Measurements from ENCODE around the gene COPG1. TPM values are rescaled to one million over a fixed set of nuclear protein-coding genes. Genes with fewer than 3 reads are reported as not detected.

COPG1 gene
- total RNA-seq, 1 donor from 2014 or later, result 224 TPM

GRCh38 chr3:129295286-129295685, 45.9 kb downstream of the COPG1 start:
- TF ChIP-seq, protein P1, sequence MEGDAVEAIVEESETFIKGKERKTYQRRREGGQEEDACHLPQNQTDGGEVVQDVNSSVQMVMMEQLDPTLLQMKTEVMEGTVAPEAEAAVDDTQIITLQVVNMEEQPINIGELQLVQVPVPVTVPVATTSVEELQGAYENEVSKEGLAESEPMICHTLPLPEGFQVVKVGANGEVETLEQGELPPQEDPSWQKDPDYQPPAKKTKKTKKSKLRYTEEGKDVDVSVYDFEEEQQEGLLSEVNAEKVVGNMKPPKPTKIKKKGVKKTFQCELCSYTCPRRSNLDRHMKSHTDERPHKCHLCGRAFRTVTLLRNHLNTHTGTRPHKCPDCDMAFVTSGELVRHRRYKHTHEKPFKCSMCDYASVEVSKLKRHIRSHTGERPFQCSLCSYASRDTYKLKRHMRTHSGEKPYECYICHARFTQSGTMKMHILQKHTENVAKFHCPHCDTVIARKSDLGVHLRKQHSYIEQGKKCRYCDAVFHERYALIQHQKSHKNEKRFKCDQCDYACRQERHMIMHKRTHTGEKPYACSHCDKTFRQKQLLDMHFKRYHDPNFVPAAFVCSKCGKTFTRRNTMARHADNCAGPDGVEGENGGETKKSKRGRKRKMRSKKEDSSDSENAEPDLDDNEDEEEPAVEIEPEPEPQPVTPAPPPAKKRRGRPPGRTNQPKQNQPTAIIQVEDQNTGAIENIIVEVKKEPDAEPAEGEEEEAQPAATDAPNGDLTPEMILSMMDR (IDR thresholded peaks at IDR 0.05), result no peak
- Histone ChIP-seq H3K4me1 (no peaks in the 10 kb centered on the region), H3K36me3 (peaks cover 36 to 67% of the 10 kb centered on the region in 2 donors), H3K4me3 (no peak overlapping the region), H3K9me3 (no peaks in the 10 kb centered on the region), H3K27ac (no peak overlapping the region), H3K27me3 (no peaks in the 10 kb centered on the region)
- no peak for DNase-seq (ENCODE audit: low spot score in 2 of 2)
- intact Hi-C loops (cut with DNase I), result no loop called here

- TF ChIP-seq, protein P1 (IDR thresholded peaks at IDR 0.05), result no peak
- no peaks in the 10 kb centered on the region for H3K27me3 ChIP-seq
- peak overlapping the region; percentile 80 to 90 for H3K27ac ChIP-seq
- no peaks in the 10 kb centered on the region for H3K9me3 ChIP-seq
- no peak overlapping the region for H3K4me3 ChIP-seq
- intact Hi-C loops (cut with DNase I), result no loop called here
- H3K36me3 ChIP-seq, result peaks cover 29 to 30% of the 10 kb centered on the region in 2 donors
- no peak for DNase-seq (ENCODE audit: low spot score in 2 of 2)
- H3K4me1 ChIP-seq, result peaks cover 0 to 12% of the 10 kb centered on the region in 2 donors
Observed at GRCh38 chr3:129304146-129304961, 54.9 kb downstream of the COPG1 start.

- H3K4me3 ChIP-seq, result peak overlapping the region in 1 of 2 donors; percentile 52
- TF ChIP-seq, protein P1 (IDR thresholded peaks at IDR 0.05), result no peak
- intact Hi-C loops (cut with DNase I), result loop anchor here (1.0 kb wide), 2 partner anchors 11 to 27 kb away; partner anchors contain the start of gene HMCES
- H3K27me3 ChIP-seq, result no peaks in the 10 kb centered on the region
- peaks cover 0 to 12% of the 10 kb centered on the region in 2 donors for H3K4me1 ChIP-seq
- H3K9me3 ChIP-seq, result no peaks in the 10 kb centered on the region
- no peak for DNase-seq (ENCODE audit: low spot score in 2 of 2)
- peak overlapping the region; percentile 80 to 90 for H3K27ac ChIP-seq
- peaks cover 25 to 30% of the 10 kb centered on the region in 2 donors for H3K36me3 ChIP-seq
Observed at GRCh38 chr3:129304962-129305222, 55.5 kb downstream of the COPG1 start.

GRCh38 chr3:129305592-129306091, 56.2 kb downstream of the COPG1 start:
- Histone ChIP-seq H3K4me3 (peak overlapping the region; percentile 33 to 52), H3K4me1 (peaks cover 0 to 12% of the 10 kb centered on the region in 2 donors), H3K9me3 (no peaks in the 10 kb centered on the region), H3K36me3 (peaks cover 19 to 24% of the 10 kb centered on the region in 2 donors), H3K27me3 (no peaks in the 10 kb centered on the region), H3K27ac (peak overlapping the region; percentile 80 to 90)
- TF ChIP-seq, protein P1 (IDR thresholded peaks at IDR 0.05), result no peak
- intact Hi-C loops (cut with DNase I), result loop anchor here (1.0 kb wide), 2 partner anchors 11 to 27 kb away; partner anchors contain the start of gene HMCES
- DNase-seq (ENCODE audit: low spot score in 2 of 2), result peak; percentile 90 to 96

DNA sequence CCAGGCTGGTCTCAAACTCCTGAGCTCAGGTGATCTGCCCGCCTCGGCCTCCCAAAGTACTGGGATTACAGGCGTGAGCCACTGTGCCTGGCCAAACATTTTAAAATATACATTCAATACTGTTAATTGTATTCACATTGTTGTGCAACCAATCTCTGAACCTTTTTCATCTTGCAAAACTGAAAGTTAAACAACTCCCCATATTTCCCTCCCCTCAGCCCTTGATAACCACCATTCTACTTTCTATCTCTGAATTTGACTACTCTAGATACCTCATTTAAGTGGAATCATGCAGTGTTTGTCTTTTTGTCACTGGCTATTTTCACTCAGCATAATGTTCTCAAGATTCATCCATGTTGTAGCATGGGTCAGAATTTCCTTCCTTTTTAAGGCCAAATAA, 59.2 kb downstream of the COPG1 start:
- H3K9me3 ChIP-seq, result no peaks in the 10 kb centered on the region
- TF ChIP-seq, protein P1 (IDR thresholded peaks at IDR 0.05), result no peak
- peaks cover 0 to 15% of the 10 kb centered on the region in 2 donors for H3K4me1 ChIP-seq
- no peak for DNase-seq (ENCODE audit: low spot score in 2 of 2)
- H3K4me3 ChIP-seq, result no peak overlapping the region
- H3K36me3 ChIP-seq, result peaks cover 0 to 6% of the 10 kb centered on the region in 2 donors
- intact Hi-C loops (cut with DNase I), result no loop called here
- H3K27me3 ChIP-seq, result no peaks in the 10 kb centered on the region
- H3K27ac ChIP-seq, result no peak overlapping the region

Measured in ascending aorta (tissue), 2 donors.